Stimulated activated CD4-positive, alpha-beta T cell treated with anti-CD3 and anti-CD28 coated beads, Interleukin-4, amount 100 ng/mL, for 1 hour (primary cell): ENCODE measurements around the gene USH2A.

Experiments used
- DNase-seq: peaks from one replicate; pipeline ENCODE4 v3.0.0-alpha.2; 2020

USH2A gene

GRCh38 chr1:215754112-215754511 lies 669.1 kb downstream of the USH2A start:
- no peak for DNase-seq

GRCh38 chr1:215749414-215749813 lies 673.8 kb downstream of the USH2A start:
- no peak for DNase-seq

- DNase-seq, result no peak
Measured at GRCh38 chr1:215748431-215748830, 674.8 kb downstream of the USH2A start.

- no peak for DNase-seq
Measured at GRCh38 chr1:215744419-215744818, 678.8 kb downstream of the USH2A start.

GRCh38 chr1:215739025-215739424 lies 684.2 kb downstream of the USH2A start:
- DNase-seq, result no peak

- no peak for DNase-seq
Measured at GRCh38 chr1:215731699-215732098, 691.5 kb downstream of the USH2A start.

GRCh38 chr1:215730600-215730999 lies 692.6 kb downstream of the USH2A start:
- DNase-seq, result no peak

- DNase-seq, result no peak
Measured at GRCh38 chr1:215728169-215728568, 695.1 kb downstream of the USH2A start.

- no peak for DNase-seq
Measured at GRCh38 chr1:215720126-215720525, 703.1 kb downstream of the USH2A start.

- DNase-seq, result no peak
Measured at GRCh38 chr1:215719552-215719951, 703.7 kb downstream of the USH2A start.

- DNase-seq, result no peak
Measured at GRCh38 chr1:215718575-215719287, 704.5 kb downstream of the USH2A start.

GRCh38 chr1:215717677-215718426 lies 705.4 kb downstream of the USH2A start:
- no peak for DNase-seq

GRCh38 chr1:215710899-215711225 lies 712.4 kb downstream of the USH2A start:
- no peak for DNase-seq

GRCh38 chr1:215710036-215710898 lies 713.0 kb downstream of the USH2A start:
- no peak for DNase-seq

GRCh38 chr1:215704089-215704860 lies 719.0 kb downstream of the USH2A start:
- DNase-seq, result no peak

- no peak for DNase-seq
Measured at GRCh38 chr1:215682232-215682631, 741.0 kb downstream of the USH2A start.

- no peak for DNase-seq
Measured at GRCh38 chr1:215681041-215681440, 742.2 kb downstream of the USH2A start.

GRCh38 chr1:215679231-215679630 lies 744.0 kb downstream of the USH2A start:
- DNase-seq, result no peak

- no peak for DNase-seq
Measured at GRCh38 chr1:215677112-215677511, 746.1 kb downstream of the USH2A start.

GRCh38 chr1:215673943-215674342 lies 749.3 kb downstream of the USH2A start:
- no peak for DNase-seq

- DNase-seq, result no peak
Measured at GRCh38 chr1:215672482-215672881, 750.8 kb downstream of the USH2A start.

- no peak for DNase-seq
Measured at GRCh38 chr1:215669806-215670491, 753.3 kb downstream of the USH2A start.
